Omental fat pad (tissue), 4 donors: ENCODE measurements around the gene EYA4. TPM values are rescaled to one million over a fixed set of nuclear protein-coding genes. Genes with fewer than 3 reads are reported as not detected.

Experiments used
- ATAC-seq: fragments of 150-250 bp; one replicate; pipeline ENCODE4 v1.9.1; 2016; ENCODE audit warnings: mild to moderate bottlenecking, moderate library complexity; ENCODE audit not compliant: low FRiP score
- DNase-seq: peaks from one replicate; pipeline ENCODE4 v3.0.0-alpha.2; 2019; ENCODE audit warnings: low spot score
- total RNA-seq, 4 donors: library from RNA; depleted of rRNA; stranded (reverse); fragments of >200 nt; gene quantifications; one replicate each; pipeline ENCODE4 v1.1.0, GENCODE V29; 2016
- TF ChIP-seq, protein P1 (sequence below), 3 donors: fragments of 450-650 bp; IDR thresholded peaks; one replicate each; pipeline ENCODE4 v1.5.1; 2016 to 2017; ENCODE audit warnings: antibody characterized with exemption in 3 of 3, mild to moderate bottlenecking in 3 of 3, moderate library complexity in 2 of 3

Gene EYA4
- total RNA-seq, 4 donors from 2014 or later = 1.1 to 4.2 (median 2.0) TPM

DNA sequence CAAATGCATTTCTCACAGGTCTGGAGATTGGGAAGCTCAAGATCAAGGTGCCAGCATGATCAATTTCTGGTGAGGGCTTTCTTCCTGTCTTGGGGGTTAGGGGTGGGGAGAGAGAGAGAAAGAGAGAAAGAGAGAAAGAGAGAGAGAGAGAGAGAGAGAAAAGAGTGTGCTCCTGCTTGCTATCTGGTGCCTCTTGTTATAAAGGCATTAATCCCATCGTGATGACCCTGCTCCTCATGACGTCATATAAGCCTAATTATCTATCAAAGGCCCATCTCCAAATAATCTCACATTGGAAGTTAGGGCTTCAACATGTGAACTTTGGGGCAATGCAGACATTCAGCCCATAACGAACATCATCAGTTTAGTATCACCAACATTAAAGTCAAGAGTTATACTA is 114.8 kb downstream of the EYA4 start:
- no peak for DNase-seq
- no peak for ATAC-seq
- TF ChIP-seq, protein P1, sequence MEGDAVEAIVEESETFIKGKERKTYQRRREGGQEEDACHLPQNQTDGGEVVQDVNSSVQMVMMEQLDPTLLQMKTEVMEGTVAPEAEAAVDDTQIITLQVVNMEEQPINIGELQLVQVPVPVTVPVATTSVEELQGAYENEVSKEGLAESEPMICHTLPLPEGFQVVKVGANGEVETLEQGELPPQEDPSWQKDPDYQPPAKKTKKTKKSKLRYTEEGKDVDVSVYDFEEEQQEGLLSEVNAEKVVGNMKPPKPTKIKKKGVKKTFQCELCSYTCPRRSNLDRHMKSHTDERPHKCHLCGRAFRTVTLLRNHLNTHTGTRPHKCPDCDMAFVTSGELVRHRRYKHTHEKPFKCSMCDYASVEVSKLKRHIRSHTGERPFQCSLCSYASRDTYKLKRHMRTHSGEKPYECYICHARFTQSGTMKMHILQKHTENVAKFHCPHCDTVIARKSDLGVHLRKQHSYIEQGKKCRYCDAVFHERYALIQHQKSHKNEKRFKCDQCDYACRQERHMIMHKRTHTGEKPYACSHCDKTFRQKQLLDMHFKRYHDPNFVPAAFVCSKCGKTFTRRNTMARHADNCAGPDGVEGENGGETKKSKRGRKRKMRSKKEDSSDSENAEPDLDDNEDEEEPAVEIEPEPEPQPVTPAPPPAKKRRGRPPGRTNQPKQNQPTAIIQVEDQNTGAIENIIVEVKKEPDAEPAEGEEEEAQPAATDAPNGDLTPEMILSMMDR (IDR thresholded peaks at IDR 0.05) = no peak

DNA sequence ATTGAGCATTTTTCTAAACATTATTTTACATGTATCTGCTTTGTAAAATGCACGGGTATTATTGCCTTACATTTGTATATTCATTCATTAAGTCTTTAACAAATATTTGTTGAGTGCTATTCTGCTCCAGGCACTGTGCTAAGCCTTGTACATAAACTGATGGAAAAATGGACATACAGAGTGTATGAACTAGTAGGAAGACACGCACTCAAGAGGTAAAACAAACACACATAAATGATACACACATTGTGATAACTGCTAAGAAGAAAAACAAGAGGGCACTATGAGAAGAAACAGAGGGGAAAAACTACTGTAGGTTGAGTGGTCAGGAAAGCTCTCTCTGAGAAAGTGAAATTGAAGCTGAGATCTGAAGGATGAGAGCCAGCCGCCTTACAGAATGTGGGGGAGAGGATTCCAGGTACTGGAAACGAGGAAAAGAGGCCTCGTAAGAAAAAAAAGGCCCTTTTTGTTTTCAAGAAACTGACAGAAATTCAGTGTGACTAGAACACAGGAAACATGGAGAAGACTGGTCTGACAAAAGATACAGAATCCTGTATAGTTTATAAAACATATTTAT is 117.5 kb downstream of the EYA4 start:
- TF ChIP-seq, protein P1 (IDR thresholded peaks at IDR 0.05) = no peak
- DNase-seq (no peak), ATAC-seq (no peak)

DNA sequence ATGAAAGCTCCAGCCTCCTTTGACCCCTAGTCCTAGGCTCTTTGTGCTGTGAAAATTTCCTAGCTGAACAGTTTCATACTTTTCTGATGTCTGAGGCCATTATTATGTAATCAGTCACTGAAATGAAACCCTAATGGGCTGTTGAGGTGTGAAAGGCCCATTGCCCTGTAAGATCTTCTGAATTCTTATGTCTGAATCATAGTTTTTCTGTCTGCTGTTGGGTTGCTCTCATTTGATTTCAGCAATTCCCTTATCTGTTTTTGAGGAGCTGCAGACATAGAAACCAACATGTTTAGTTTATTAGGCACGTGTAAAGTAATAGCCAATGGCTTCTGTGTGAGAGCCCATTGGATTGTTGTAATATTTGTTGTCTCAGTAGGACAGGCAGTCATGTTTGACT is 118.1 kb downstream of the EYA4 start:
- peak; percentile 66 for ATAC-seq
- DNase-seq = no peak
- TF ChIP-seq, protein P1 (IDR thresholded peaks at IDR 0.05) = no peak

DNA sequence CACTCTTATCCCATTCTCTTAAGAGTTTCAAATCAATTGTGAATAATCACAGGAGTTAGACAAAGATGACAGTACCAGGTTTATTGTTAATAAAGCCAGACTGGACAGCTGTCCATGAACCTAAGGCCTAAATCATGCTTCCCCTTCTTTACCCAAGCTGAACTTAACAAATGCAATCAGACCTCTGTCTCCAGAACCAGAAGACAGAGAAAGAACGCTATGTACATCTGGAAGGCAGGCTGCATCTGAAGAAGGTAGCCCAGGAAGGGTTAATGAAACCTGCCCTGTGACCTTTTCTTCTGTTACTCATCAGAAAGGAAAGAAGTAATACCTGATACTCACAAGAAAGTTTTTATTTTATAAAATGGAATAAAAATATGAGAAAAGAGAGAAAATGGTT is 118.6 kb downstream of the EYA4 start:
- DNase-seq (no peak), ATAC-seq (no peak)
- TF ChIP-seq, protein P1 (IDR thresholded peaks at IDR 0.05) = no peak

DNA sequence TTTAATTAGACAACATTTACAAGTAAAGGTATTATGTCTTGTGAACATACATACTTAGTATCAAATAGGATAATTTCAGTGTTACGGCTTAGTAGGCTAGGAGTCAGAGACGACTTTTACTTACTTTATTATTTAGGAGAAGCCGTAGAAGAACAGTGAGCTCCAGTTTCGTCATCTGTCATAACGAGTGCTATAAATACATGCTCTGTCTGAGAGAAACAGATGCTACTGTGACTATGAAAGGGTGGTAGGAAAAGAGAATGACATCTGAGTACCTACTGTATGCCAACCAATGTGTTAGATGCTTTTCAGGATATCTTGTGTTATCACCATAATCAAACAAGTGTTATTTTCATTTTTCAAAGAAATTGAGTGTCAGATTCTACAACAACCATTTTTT is 119.0 kb downstream of the EYA4 start:
- DNase-seq (no peak), ATAC-seq (no peak)
- TF ChIP-seq, protein P1 (IDR thresholded peaks at IDR 0.05) = no peak

DNA sequence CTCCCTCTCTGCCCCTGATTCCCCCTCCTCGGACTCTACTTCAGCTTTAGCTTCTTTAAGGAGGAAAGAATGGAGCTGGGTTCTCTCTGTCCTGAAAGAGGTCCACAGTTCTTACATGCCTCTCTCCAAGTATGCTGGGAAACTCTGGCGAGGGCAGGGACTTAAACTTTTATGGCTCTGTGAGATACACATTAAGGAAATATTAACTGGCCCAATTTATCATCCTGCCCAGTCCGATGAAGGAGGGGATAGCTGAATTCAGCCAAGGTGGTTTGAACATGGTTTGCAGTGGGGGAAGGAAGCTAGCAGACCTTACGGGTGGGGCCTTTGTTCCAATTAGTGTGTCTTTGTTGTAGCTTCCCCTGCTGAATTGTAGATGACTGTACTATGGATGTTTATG is 121.7 kb downstream of the EYA4 start:
- TF ChIP-seq, protein P1 (IDR thresholded peaks at IDR 0.05) = no peak

DNA sequence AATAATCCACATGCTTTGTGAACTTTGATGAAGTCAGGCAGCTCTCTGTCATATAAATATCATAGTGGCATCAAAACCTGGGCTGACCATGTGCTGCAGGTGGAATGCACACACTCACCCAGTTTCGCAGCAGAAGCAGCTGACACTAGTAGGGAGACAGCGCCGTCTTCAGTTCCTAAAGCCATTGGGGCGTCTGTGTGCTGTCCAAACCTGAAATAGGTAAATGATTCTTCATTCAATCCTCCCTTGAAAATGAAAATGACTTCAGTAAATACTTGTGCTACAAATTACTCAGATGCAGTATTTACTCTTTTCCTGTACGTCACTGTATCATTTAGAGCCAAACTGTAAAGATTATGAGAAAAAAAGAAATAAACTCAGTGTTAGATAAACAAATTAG is 127.5 kb downstream of the EYA4 start:
- TF ChIP-seq, protein P1 (IDR thresholded peaks at IDR 0.05) = no peak
- ATAC-seq = no peak
- DNase-seq = no peak

More for the DNA sequence above, 121.7 kb downstream of the EYA4 start:
- ATAC-seq (no peak), DNase-seq (no peak)
